Activated T-cell treated with anti-CD3 and anti-CD28 coated beads, Interleukin-2, amount 50 U/mL, for 24 hours (primary cell): ENCODE data around the gene SCRG1.

ENCODE experiments used
- DNase-seq: peaks from one replicate; pipeline ENCODE4 v3.0.0-alpha.2; 2020
- H3K27ac Mint-ChIP-seq: 2 replicates; pipeline ENCODE4 v1.8.0; 2020; ENCODE audit warnings: mild to moderate bottlenecking, mixed read lengths
- H3K27me3 Mint-ChIP-seq: 2 replicates; pipeline ENCODE4 v1.8.0; 2020; ENCODE audit warnings: mixed read lengths
- H3K36me3 Mint-ChIP-seq: 2 replicates; pipeline ENCODE4 v1.8.0; 2020; ENCODE audit warnings: low read depth, mixed read lengths
- H3K4me1 Mint-ChIP-seq: 2 replicates; pipeline ENCODE4 v1.8.0; 2020; ENCODE audit warnings: low read depth, mixed read lengths
- H3K4me3 Mint-ChIP-seq: 2 replicates; pipeline ENCODE4 v1.8.0; 2020; ENCODE audit warnings: mild to moderate bottlenecking, moderate library complexity, mixed read lengths
- H3K9me3 Mint-ChIP-seq: 2 replicates; pipeline ENCODE4 v1.8.0; 2020; ENCODE audit warnings: mixed read lengths

Gene SCRG1

DNA sequence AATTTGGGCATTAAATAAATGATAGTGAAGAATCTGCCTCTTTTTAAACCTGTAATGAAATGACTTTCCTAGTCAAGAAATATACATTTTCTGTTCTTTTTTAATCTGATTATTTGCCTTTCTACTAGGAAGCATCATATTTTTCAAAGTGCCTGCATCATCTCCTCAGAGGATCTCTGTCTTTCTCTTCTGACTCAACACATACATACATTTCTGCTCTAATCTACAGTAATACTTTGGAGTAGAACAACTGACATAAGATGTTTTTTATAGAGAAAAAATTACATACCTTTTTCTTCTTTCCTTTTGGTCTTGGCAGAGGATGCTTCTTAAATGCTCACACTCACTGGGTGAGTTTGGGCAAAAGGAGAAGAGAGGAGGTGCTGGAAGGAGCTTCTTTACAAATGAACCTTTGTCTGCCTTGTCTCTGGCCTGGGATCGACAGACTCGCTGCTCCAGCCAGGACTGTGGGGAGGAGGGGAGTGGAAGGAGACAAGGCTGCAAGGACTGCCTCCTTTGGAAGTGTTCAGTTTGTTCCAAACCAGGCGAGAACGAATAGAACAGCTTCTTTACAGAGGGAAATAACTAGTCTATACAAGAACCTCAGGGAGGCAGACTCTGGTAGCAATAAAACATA, at the start of gene SCRG1:
Gene SCRG1, minus strand, starts transcription at position 338 of the 637 bp plus-strand sequence. CDS start 7,702 bp downstream, outside the sequence.
- H3K36me3 Mint-ChIP-seq: no peaks in the 10 kb centered on the region

DNA sequence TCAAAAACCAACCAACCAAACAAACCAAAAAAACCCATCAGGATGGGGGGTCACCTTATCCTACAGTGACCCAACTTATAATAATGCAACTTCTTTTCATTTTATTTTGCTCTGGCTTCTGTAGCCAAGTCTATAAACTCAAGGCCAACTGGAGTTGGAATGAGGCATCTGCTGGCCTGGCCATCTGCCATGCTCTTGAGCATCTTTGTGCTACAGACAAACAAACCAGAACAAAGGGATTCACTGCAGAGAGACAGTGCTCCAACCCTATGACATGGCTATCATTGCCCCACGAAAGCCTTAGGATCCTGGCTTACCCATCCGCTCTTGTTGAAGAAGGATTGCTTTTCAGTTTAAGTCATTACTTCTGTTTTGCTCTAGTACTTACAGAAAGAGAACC, 49.2 kb upstream of the SCRG1 start:
- H3K4me1 Mint-ChIP-seq: peaks cover 9% of the 10 kb centered on the region
- DNase-seq: no peak
- H3K4me3 Mint-ChIP-seq: no peak overlapping the region
- no peaks in the 10 kb centered on the region for H3K36me3 Mint-ChIP-seq
- no peaks in the 10 kb centered on the region for H3K27me3 Mint-ChIP-seq
- no peaks in the 10 kb centered on the region for H3K9me3 Mint-ChIP-seq
- no peak overlapping the region for H3K27ac Mint-ChIP-seq

More for the DNA sequence above, at the start of gene SCRG1:
- Mint-ChIP-seq H3K4me1 (no peaks in the 10 kb centered on the region), H3K27me3 (peaks cover 3% of the 10 kb centered on the region), H3K4me3 (no peak within 1 kb of the TSS), H3K9me3 (no peaks in the 10 kb centered on the region), H3K27ac (no peak within 1 kb of the TSS)
- no peak for DNase-seq

GRCh38 chr4:173446416-173446815, 47.5 kb upstream of the SCRG1 start:
- Mint-ChIP-seq H3K27me3 (no peaks in the 10 kb centered on the region), H3K27ac (no peak overlapping the region), H3K4me1 (peaks cover 22% of the 10 kb centered on the region), H3K4me3 (no peak overlapping the region), H3K9me3 (no peaks in the 10 kb centered on the region), H3K36me3 (no peaks in the 10 kb centered on the region)
- no peak for DNase-seq

- no peak for DNase-seq
- Mint-ChIP-seq H3K36me3 (no peaks in the 10 kb centered on the region), H3K27me3 (no peaks in the 10 kb centered on the region), H3K4me3 (no peak overlapping the region), H3K4me1 (peaks cover 26% of the 10 kb centered on the region), H3K27ac (no peak overlapping the region), H3K9me3 (peaks cover 4% of the 10 kb centered on the region)
Observed at GRCh38 chr4:173443121-173443520, 44.2 kb upstream of the SCRG1 start.

DNA sequence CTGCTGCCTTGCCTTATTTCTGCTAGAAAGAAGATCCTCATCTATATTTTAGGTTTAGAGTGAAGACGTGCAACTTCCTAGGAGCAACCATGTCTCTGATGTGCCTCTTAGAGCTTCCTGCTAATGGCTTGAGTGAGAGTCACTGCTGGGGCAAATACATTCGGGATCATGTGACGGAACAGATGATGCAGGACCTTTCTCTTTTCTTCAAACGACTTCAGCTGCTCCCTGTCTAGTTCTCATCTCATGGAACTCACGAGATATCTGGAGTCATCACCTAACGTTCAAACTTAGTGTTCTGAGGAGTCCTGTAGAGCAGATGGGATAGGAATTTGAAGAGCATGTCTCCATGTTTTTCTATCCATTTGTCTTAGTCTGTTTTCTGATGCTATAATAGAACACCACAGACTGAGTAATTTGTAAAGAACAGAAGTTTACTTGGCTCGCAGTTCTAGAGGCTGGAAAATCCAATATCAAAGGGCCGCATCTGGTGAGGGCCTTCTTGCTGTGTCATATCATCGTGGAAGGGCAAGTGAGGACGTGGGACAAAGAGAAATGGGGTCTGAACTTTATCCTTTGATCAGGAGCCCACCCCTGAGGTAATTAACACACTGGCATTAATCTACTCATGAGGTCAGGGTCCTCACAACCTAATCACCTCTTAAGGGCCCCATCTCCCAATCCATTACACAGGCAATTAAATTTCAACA, 43.5 kb upstream of the SCRG1 start:
- no peak for DNase-seq
- Mint-ChIP-seq H3K9me3 (peaks cover 4% of the 10 kb centered on the region), H3K27me3 (no peaks in the 10 kb centered on the region), H3K4me1 (peaks cover 26% of the 10 kb centered on the region), H3K27ac (no peak overlapping the region), H3K4me3 (no peak overlapping the region), H3K36me3 (no peaks in the 10 kb centered on the region)

DNA sequence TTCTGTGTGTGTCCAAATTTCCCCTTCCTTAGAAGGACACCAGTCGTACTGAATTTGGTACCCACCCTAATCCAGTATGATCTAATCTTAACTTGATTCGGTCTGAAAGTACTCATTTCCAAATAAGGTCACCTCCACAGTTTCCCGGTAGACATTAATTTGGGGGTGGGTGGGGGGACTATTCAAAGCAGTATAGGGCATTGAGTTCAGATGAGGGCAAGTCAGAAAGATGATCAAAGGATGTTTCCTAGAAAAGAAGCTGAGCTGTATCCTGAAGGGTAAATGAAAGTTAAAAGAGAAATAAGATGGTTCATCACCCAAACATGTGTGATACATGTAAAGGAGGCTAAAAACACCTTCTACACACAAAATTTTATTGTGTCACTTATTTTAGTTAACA, 42.0 kb upstream of the SCRG1 start:
- H3K4me1 Mint-ChIP-seq: peaks cover 26% of the 10 kb centered on the region
- no peaks in the 10 kb centered on the region for H3K27me3 Mint-ChIP-seq
- H3K9me3 Mint-ChIP-seq: peaks cover 4% of the 10 kb centered on the region
- no peak for DNase-seq
- H3K36me3 Mint-ChIP-seq: no peaks in the 10 kb centered on the region
- H3K4me3 Mint-ChIP-seq: no peak overlapping the region
- H3K27ac Mint-ChIP-seq: no peak overlapping the region

DNA sequence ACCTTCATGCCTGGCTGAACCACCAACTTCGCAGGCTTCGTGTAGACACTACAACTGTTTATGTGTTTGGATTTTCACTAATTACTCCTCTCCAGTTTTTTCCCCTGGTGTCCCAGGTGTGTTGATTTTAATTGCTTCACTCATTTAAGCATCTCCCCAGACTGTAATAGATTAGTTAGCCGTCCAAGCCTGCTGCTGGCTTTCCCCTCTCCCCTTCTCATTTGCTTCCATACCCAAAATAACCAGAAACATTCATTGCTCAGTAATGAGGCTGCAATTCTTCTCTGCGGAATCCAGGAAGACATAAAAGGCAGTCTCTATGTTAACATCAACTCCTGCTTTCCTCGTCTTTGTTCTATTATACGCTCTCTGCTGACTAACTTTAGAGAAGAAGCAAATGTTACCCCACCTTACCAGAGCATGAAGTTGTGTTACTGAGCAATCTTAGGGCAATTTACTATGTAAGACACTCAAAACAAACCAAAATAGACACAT, 37.9 kb upstream of the SCRG1 start:
- H3K4me1 Mint-ChIP-seq: peaks cover 17% of the 10 kb centered on the region
- H3K4me3 Mint-ChIP-seq: no peak overlapping the region

GRCh38 chr4:173436149-173436579, 37.2 kb upstream of the SCRG1 start:
- H3K27ac Mint-ChIP-seq: no peak overlapping the region
- DNase-seq: no peak
- H3K27me3 Mint-ChIP-seq: no peaks in the 10 kb centered on the region
- H3K4me1 Mint-ChIP-seq: peaks cover 11% of the 10 kb centered on the region
- peaks cover 4% of the 10 kb centered on the region for H3K9me3 Mint-ChIP-seq
- no peaks in the 10 kb centered on the region for H3K36me3 Mint-ChIP-seq
- H3K4me3 Mint-ChIP-seq: no peak overlapping the region

More for the DNA sequence above, 37.9 kb upstream of the SCRG1 start:
- Mint-ChIP-seq H3K9me3 (peaks cover 4% of the 10 kb centered on the region), H3K36me3 (no peaks in the 10 kb centered on the region), H3K27me3 (no peaks in the 10 kb centered on the region), H3K27ac (no peak overlapping the region)
- DNase-seq: no peak

DNA sequence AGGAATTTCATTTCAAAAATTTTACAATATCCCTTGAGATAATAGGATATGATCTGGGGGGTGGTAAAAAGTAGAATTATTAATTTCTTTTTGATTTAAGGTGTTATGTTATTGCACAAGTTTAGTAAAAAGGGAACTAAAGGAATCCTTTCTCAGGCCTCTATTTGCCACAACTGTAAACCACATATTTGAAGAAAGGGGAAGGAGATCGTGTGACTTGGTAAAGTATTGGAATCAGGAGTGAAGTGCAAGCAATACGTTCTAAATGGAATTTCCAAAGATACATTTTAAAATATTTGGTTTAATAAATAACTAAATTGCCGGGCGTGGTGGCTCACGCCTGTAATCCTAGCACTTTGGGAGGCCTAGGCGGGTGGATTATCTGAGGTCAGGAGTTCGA, 35.3 kb upstream of the SCRG1 start:
- no peaks in the 10 kb centered on the region for H3K4me1 Mint-ChIP-seq
- H3K36me3 Mint-ChIP-seq: no peaks in the 10 kb centered on the region
- H3K27ac Mint-ChIP-seq: no peak overlapping the region
- H3K4me3 Mint-ChIP-seq: no peak overlapping the region
- peaks cover 4% of the 10 kb centered on the region for H3K9me3 Mint-ChIP-seq
- H3K27me3 Mint-ChIP-seq: no peaks in the 10 kb centered on the region
- DNase-seq: no peak

GRCh38 chr4:173433447-173433846, 34.5 kb upstream of the SCRG1 start:
- no peak overlapping the region for H3K27ac Mint-ChIP-seq

DNA sequence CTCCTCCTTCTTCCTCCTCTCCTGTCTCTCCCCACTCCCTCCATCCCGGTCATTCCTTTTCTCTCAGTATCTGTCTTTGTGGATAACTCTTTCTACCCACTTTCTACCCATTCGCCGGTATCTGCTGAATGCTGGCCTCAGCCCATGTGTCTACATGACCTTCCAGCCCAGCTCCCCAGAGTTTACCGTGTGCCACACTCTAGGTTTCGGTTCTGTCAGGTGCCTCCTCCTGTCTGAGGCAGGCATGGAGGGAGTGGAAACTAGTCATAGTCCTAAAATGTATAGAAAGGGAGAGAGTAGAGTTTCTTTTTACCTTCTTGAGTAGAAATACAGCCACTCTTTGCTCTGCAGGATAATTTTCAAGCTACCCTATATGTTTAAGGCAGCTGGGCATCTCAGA, 33.5 kb upstream of the SCRG1 start:
- Mint-ChIP-seq H3K9me3 (no peaks in the 10 kb centered on the region), H3K27ac (no peak overlapping the region), H3K4me1 (no peaks in the 10 kb centered on the region), H3K27me3 (no peaks in the 10 kb centered on the region), H3K4me3 (no peak overlapping the region), H3K36me3 (no peaks in the 10 kb centered on the region)
- no peak for DNase-seq

More at GRCh38 chr4:173433447-173433846, 34.5 kb upstream of the SCRG1 start:
- Mint-ChIP-seq H3K4me1 (no peaks in the 10 kb centered on the region), H3K9me3 (no peaks in the 10 kb centered on the region), H3K36me3 (no peaks in the 10 kb centered on the region), H3K4me3 (no peak overlapping the region), H3K27me3 (no peaks in the 10 kb centered on the region)
- DNase-seq: no peak

DNA sequence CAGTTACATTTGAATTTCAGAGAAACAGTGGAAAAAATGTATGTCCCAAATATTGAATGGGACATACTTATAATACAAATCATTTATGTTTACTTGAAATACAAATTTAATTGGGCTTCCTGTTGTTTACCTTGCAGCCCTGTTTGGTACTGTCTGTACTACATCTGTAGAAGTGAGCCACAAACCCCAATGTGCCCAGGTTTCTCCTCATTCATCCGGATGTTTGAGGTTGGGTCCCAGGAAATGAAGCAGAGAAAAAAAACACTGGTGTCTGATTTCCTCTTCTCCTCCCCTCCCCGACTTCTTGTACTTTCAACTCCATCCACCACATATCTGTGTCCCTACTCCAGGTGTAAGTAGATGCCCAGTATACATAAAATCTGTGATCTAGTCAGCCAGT, 27.1 kb upstream of the SCRG1 start:
- H3K27ac Mint-ChIP-seq: no peak overlapping the region
- no peak overlapping the region for H3K4me3 Mint-ChIP-seq

DNA sequence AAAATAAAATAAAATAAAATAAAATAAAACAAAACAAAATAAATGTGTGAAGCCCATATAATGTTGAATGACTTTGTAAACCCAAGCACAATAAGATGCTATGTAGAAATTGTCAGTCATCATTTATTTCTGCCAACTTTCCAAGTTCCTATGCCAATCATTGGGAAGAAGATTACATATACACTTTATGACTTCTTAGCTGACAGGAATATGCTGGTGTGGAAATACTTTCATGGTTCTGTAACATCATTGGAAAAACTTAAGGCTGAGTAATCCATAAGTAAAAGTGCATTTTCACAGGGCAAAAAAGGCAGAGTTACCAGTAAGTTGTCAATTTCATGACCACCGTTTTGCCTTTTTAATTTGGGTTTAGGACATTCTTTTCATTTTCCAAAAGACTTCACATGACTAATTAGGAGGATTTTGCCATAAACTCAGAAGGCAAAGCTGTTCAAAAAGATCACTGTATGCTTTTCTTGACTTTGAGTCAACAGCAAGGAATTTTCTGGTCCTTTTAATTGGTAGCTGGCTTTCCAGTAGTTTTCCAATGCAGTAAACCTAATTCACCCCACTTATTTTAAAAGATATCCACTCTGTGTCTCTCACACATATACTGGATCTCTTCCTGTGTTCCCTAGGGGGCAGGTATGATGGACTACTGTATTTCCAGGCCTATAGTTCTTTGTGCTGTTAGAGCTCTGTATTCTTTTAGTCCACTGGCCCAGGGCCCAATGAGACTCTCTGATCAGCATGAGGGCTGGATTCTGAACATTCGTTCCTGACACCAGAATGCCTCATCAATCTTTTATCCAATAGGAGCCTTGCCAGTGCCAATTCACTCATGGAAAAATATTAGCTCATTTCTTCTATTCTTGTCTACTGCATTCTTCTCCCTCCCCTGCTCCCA, 26.2 kb upstream of the SCRG1 start:
- Mint-ChIP-seq H3K27ac (no peak overlapping the region), H3K4me1 (peaks cover 29% of the 10 kb centered on the region), H3K4me3 (no peak overlapping the region), H3K36me3 (no peaks in the 10 kb centered on the region), H3K9me3 (no peaks in the 10 kb centered on the region), H3K27me3 (no peaks in the 10 kb centered on the region)
- DNase-seq: no peak

More for the DNA sequence above, 27.1 kb upstream of the SCRG1 start:
- no peak for DNase-seq
- peaks cover 25% of the 10 kb centered on the region for H3K4me1 Mint-ChIP-seq
- no peaks in the 10 kb centered on the region for H3K36me3 Mint-ChIP-seq
- no peaks in the 10 kb centered on the region for H3K27me3 Mint-ChIP-seq
- no peaks in the 10 kb centered on the region for H3K9me3 Mint-ChIP-seq

- no peaks in the 10 kb centered on the region for H3K9me3 Mint-ChIP-seq
- H3K36me3 Mint-ChIP-seq: no peaks in the 10 kb centered on the region
- H3K27ac Mint-ChIP-seq: no peak overlapping the region
- no peaks in the 10 kb centered on the region for H3K27me3 Mint-ChIP-seq
- H3K4me3 Mint-ChIP-seq: no peak overlapping the region
- DNase-seq: no peak
- peaks cover 13% of the 10 kb centered on the region for H3K4me1 Mint-ChIP-seq
Observed at GRCh38 chr4:173420801-173421200, 21.9 kb upstream of the SCRG1 start.
